HCT116 (cell line): ENCODE results near the gene CIRBP. TPM values are rescaled to one million over a fixed set of nuclear protein-coding genes. Genes with fewer than 3 reads are reported as not detected.

Experiments
- ATAC-seq: fragments of 200-7000 bp; cut with Tn5 transposase; 2 replicates; pipeline ENCODE4 v1.9.1; 2020; ENCODE audit warnings: mild to moderate bottlenecking, moderate library complexity
- BruUV-seq: library from RNA; stranded (reverse); fragments of 400-500 nt; replicated peaks from 2 replicates; lab custom pipeline; 2021; lab: Mats Ljungman, UMichigan
- CTCF ChIA-PET: fragments of 300-600 bp; sonication (Branson Sonifier 250); formaldehyde crosslinking; loops from one replicate; lab custom pipeline; 2021; ENCODE audit warnings: antibody characterized with exemption; lab: Charles Lee
- POLR2A ChIA-PET: fragments of 300-600, 350-600 bp; sonication (Branson Sonifier 250); formaldehyde crosslinking; loops from one replicate; lab custom pipeline; 2021; ENCODE audit warnings: antibody characterized with exemption; lab: Charles Lee
- RAD21 ChIA-PET, 2 experiments: fragments of 300-600 bp; sonication (Branson Sonifier 250); formaldehyde crosslinking; loops; one replicate each; lab custom pipeline; 2023; ENCODE audit warnings: low total read pairs in 2 of 2; ENCODE audit not compliant: uncharacterized antibody in 2 of 2, unreplicated experiment in 2 of 2, low non-redundant PET in 1 of 2; lab: Charles Lee
- DNase-seq: peaks from one replicate; pipeline ENCODE4 v3.0.0-alpha.2; 2010; ENCODE audit warnings: low read depth, low spot score
- H2AFZ ChIP-seq: fragments of 200-600 bp; shearing (Covaris generic), sonication (generic); 2 replicates; pipeline ENCODE4 v1.6.1; 2017; ENCODE audit warnings: low read depth, mixed run types, mixed read lengths, antibody characterized with exemption, low read length; ENCODE audit not compliant: poor library complexity, severe bottlenecking
- H3K27ac ChIP-seq: 2 replicates; pipeline ENCODE4 v1.5.1; 2012; ENCODE audit warnings: low read depth, low read length
- H3K27me3 ChIP-seq: fragments of 200-600 bp; sonication (generic); 2 replicates; pipeline ENCODE4 v1.6.1; 2016; ENCODE audit warnings: mixed run types, low read length, mixed read lengths; ENCODE audit not compliant: insufficient read depth
- H3K36me3 ChIP-seq, 2 experiments: fragments of 200-500 bp in 1 of 2; fragments of 200-600 bp in 1 of 2; sonication (Bioruptor generic) in 1 of 2; sonication (generic) in 1 of 2; 2 replicates each; pipeline versions ENCODE4 v1.5.1 to v1.6.1; 2014 to 2016; ENCODE audit warnings: low read length in 2 of 2, inconsistent platforms in 1 of 2, mixed read lengths in 1 of 2, mixed run types in 1 of 2; ENCODE audit not compliant: insufficient read depth in 2 of 2, control insufficient read depth in 1 of 2
- H3K4me1 ChIP-seq, 2 experiments: fragments of 200-600 bp in 1 of 2; sonication (generic) in 1 of 2; 2 replicates each; pipeline versions ENCODE4 v1.5.1 to v1.6.1; 2012 to 2017; ENCODE audit warnings: low read length in 2 of 2, inconsistent platforms in 1 of 2, mild to moderate bottlenecking in 1 of 2, mixed read lengths in 1 of 2, mixed run types in 1 of 2, moderate library complexity in 1 of 2; ENCODE audit not compliant: insufficient read depth in 2 of 2, control insufficient read depth in 1 of 2
- H3K4me2 ChIP-seq: fragments of 200-600 bp; sonication (generic); 2 replicates; pipeline ENCODE4 v1.6.1; 2017; ENCODE audit warnings: mixed run types, low read length, mixed read lengths
- H3K4me3 ChIP-seq, 2 experiments: fragments of 200-600 bp in 1 of 2; sonication (generic) in 1 of 2; replicated peaks in 1 of 2; 2 replicates each; pipeline ENCODE4 v1.5.1; 2011 to 2016; ENCODE audit warnings: low read length in 2 of 2, control low read depth in 1 of 2, low read depth in 1 of 2, mild to moderate bottlenecking in 1 of 2, mixed read lengths in 1 of 2, mixed run types in 1 of 2
- H3K79me2 ChIP-seq: fragments of 200-600 bp; sonication (generic); 2 replicates; pipeline ENCODE4 v1.6.1; 2017; ENCODE audit warnings: mild to moderate bottlenecking, mixed run types, low read length, moderate library complexity, mixed read lengths; ENCODE audit not compliant: insufficient read depth
- H3K9ac ChIP-seq: fragments of 200-600 bp; sonication (generic); 2 replicates; pipeline ENCODE4 v1.6.1; 2016; ENCODE audit warnings: low read length, mixed read lengths
- H3K9me2 ChIP-seq: fragments of 200-600 bp; sonication (generic), shearing (Covaris generic); 2 replicates; pipeline ENCODE4 v1.6.1; 2017; ENCODE audit warnings: mixed run types, mild to moderate bottlenecking, moderate library complexity; ENCODE audit not compliant: insufficient read depth
- H3K9me3 ChIP-seq, 2 experiments: fragments of 200-500 bp in 1 of 2; fragments of 200-600 bp in 1 of 2; sonication (Bioruptor generic) in 1 of 2; sonication (generic) in 1 of 2; 2 replicates each; pipeline ENCODE4 v1.6.1; 2014 to 2017; ENCODE audit warnings: low read length in 2 of 2, mixed read lengths in 2 of 2, inconsistent platforms in 1 of 2, low read depth in 1 of 2, mild to moderate bottlenecking in 1 of 2, mixed run types in 1 of 2, moderate library complexity in 1 of 2; ENCODE audit not compliant: control insufficient read depth in 1 of 2, insufficient read depth in 1 of 2
- H4K20me1 ChIP-seq: fragments of 200-600 bp; sonication (generic), shearing (Covaris generic); 2 replicates; pipeline ENCODE4 v1.6.1; 2017; ENCODE audit warnings: mixed run types, mild to moderate bottlenecking, moderate library complexity; ENCODE audit not compliant: insufficient read depth
- ELF1 ChIP-seq: IDR thresholded peaks from 2 replicates; pipeline ENCODE4 v1.6.1; 2012; ENCODE audit warnings: low read depth, borderline replicate concordance
- POLR2AphosphoS5 ChIP-seq: IDR thresholded peaks from 2 replicates; pipeline ENCODE4 v1.6.1; 2011; ENCODE audit warnings: mild to moderate bottlenecking, low read depth, low read length, moderate library complexity
- ZFX ChIP-seq: fragments of 450-650 bp; IDR thresholded peaks from 2 replicates; pipeline ENCODE4 v1.6.1; 2017
- intact Hi-C: fragments of 100-400 bp; cut with micrococcal nuclease; formaldehyde crosslinking; loops from 2 replicates; pipeline ENCODE4 v1.10.0; 2022
- total RNA-seq: library from RNA; stranded (reverse); gene quantifications from one replicate; pipeline ENCODE4 v1.2.1, GENCODE V29; 2021; ENCODE audit not compliant: unreplicated experiment

Gene CIRBP
- total RNA-seq, 1 experiment from 2014 or later, result 276 TPM

DNA sequence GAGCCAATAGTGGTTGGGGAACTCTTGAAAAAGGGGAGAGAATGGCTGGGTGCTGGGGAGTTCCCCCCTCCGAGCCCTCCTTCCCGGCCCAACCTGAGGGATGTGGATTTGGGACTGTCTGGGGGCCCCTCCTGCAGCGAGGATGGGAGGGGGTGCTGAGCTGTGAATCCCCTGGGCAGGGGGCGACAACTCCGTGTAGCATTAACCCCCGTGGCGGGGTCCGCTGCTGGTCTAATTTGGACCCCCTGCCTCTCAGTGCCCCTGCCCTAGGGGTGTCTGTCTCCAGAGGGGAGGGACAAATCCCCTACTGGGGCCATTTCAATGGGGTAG lies 11.0 kb upstream of the CIRBP start:
- H3K4me1 ChIP-seq, result peaks cover 47 to 94% of the 10 kb centered on the region in 2 experiments
- peak overlapping the region; percentile 90 for H3K27ac ChIP-seq
- H4K20me1 ChIP-seq, result peaks cover 3% of the 10 kb centered on the region; the same call in 1 of the 2 replicates
- TSS peak; percentile 29 for BruUV-seq
- H3K9ac ChIP-seq, result peak overlapping the region; percentile 65
- H3K9me3 ChIP-seq, result no peaks in the 10 kb centered on the region
- H3K4me2 ChIP-seq, result peak overlapping the region; percentile 76
- intact Hi-C loops, result no loop called here
- H3K4me3 ChIP-seq, result no peak overlapping the region
- CTCF ChIA-PET, result interaction anchor here (1.9 kb wide), 1 partner anchor 8 kb away, joined by 8 read pairs; no protein-coding TSS in a partner anchor
- H3K9me2 ChIP-seq, result no peaks in the 10 kb centered on the region
- POLR2A ChIA-PET, result interaction anchor here (1.6 to 4.4 kb wide), 2 partner anchors 11 to 16 kb away, joined by 5 to 54 read pairs; partner anchors contain the start of gene CIRBP
- H3K27me3 ChIP-seq, result no peaks in the 10 kb centered on the region
- ATAC-seq (no peak), DNase-seq (no peak)
- H3K36me3 ChIP-seq, result peaks cover 24 to 43% of the 10 kb centered on the region in 2 experiments
- H2AFZ ChIP-seq, result no peak overlapping the region
- TF ChIP-seq POLR2AphosphoS5 (0 out of 2 replicates have a peak, but pooled peaks have one; percentile 40), ELF1 (no peak)
- H3K79me2 ChIP-seq, result peaks cover 59% of the 10 kb centered on the region
- RAD21 ChIA-PET, result interaction anchor here in 1 of 2 experiments (1.0 kb wide), 1 partner anchor 8 kb away, joined by 6 read pairs; no protein-coding TSS in a partner anchor

DNA sequence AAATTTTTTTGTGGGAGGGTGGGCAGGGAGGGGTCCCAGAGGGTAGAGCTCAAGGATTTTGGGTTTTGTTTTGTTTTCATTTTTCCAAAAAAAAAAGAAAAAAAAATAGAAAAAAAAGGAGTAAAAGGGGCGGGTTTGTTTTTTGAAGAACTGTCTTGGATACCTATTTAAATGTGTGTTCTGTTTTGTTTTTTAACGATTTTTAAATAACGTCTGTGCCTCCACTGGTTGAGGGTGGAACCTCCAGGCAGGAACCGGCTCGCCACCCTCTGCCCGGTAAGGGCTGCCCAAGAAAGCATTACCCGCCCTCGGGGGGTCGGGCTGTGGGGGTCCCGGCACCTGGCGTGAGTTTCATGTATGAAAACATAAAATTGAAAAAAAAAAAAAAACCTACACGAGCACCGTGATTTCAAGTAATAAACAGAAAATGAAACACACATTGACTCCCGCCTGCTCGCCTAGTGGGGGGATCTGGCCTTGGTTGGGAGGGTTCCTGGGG lies 10.4 kb upstream of the CIRBP start:
- no peak for ATAC-seq
- POLR2A ChIA-PET, result interaction anchor here (1.6 to 4.4 kb wide), 2 partner anchors 11 to 15 kb away, joined by 5 to 54 read pairs; partner anchors contain the start of gene CIRBP
- no TSS peak for BruUV-seq
- no peak for TF ChIP-seq ZFX
- TF ChIP-seq, all 23 proteins: peak for 0
- Histone ChIP-seq H3K9me2 (no peaks in the 10 kb centered on the region), H3K9ac (peak overlapping the region; percentile 65), H3K4me2 (peak overlapping the region; percentile 76), H4K20me1 (no peaks in the 10 kb centered on the region; the same call in 1 of the 2 replicates), H3K27ac (peak overlapping the region; percentile 90), H3K79me2 (peaks cover 53% of the 10 kb centered on the region), H3K27me3 (no peaks in the 10 kb centered on the region), H3K9me3 (no peaks in the 10 kb centered on the region), H3K4me3 (peak overlapping the region; percentile 31 to 41; a peak in 3 of 4 replicates), H2AFZ (no peak overlapping the region), H3K4me1 (peaks cover 45 to 94% of the 10 kb centered on the region in 2 experiments), H3K36me3 (peaks cover 23 to 37% of the 10 kb centered on the region in 2 experiments)
- ChIA-PET CTCF (interaction anchor here (1.9 kb wide), 1 partner anchor 7 kb away, joined by 8 read pairs; no protein-coding TSS in a partner anchor), RAD21 (no interaction called here)
- intact Hi-C loops, result no loop called here
- no peak for DNase-seq
